Central memory CD8-positive, alpha-beta T cell (primary cell): ENCODE results near the gene KLHL29.

Source experiments
- ATAC-seq: fragments of 150-1000 bp; cut with Tn5 transposase; replicated peaks from 2 replicates; pipeline ENCODE4 v1.10.0; 2022; ENCODE audit warnings: mild to moderate bottlenecking, moderate FRiP score, moderate number of reproducible peaks; ENCODE audit not compliant: poor library complexity, severe bottlenecking; ENCODE audit errors: extremely low read depth
- DNase-seq, 2 donors: peaks; one replicate each; pipeline ENCODE4 v3.0.0; 2021; ENCODE audit warnings: low spot score in 2 of 2
- H3K27ac Mint-ChIP-seq: one replicate; pipeline ENCODE4 v1.8.0; 2022; ENCODE audit warnings: low read depth, mild to moderate bottlenecking, moderate library complexity, mixed read lengths
- H3K27me3 Mint-ChIP-seq: one replicate; pipeline ENCODE4 v1.8.0; 2022; ENCODE audit warnings: mixed read lengths
- H3K36me3 Mint-ChIP-seq: one replicate; pipeline ENCODE4 v1.8.0; 2022; ENCODE audit warnings: mild to moderate bottlenecking, moderate library complexity, mixed read lengths; ENCODE audit not compliant: insufficient read depth
- H3K4me1 Mint-ChIP-seq: one replicate; pipeline ENCODE4 v1.8.0; 2022; ENCODE audit warnings: mixed read lengths
- H3K4me3 Mint-ChIP-seq: one replicate; pipeline ENCODE4 v1.8.0; 2022; ENCODE audit warnings: mild to moderate bottlenecking, moderate library complexity, mixed read lengths
- H3K9me3 Mint-ChIP-seq: one replicate; pipeline ENCODE4 v1.8.0; 2022; ENCODE audit warnings: mixed read lengths

KLHL29 gene

DNA sequence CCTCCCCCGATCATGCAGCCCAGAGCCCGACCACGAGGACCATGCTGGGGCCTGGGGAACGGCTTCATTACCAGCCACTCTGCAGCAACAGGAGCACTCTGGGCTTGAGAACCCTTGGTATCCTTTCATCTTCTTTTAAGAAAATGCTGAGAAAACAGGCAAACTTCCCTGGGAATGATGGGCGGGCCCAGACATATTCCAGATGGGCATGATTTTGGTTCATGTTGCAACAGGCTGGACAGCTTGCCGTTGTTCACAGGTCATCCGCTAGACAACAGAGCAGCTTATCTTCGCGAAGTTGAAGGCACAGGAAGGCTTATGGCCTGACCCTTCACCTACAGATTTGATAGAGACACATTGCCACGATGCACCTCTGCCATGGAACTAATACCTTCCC, 121.0 kb downstream of the KLHL29 start:
- no peak overlapping the region for H3K27ac Mint-ChIP-seq
- no peak for DNase-seq
- peaks cover 79% of the 10 kb centered on the region for H3K27me3 Mint-ChIP-seq
- no peaks in the 10 kb centered on the region for H3K4me1 Mint-ChIP-seq
- H3K36me3 Mint-ChIP-seq: no peaks in the 10 kb centered on the region
- H3K4me3 Mint-ChIP-seq: no peak overlapping the region
- no peaks in the 10 kb centered on the region for H3K9me3 Mint-ChIP-seq
- no peak for ATAC-seq

DNA sequence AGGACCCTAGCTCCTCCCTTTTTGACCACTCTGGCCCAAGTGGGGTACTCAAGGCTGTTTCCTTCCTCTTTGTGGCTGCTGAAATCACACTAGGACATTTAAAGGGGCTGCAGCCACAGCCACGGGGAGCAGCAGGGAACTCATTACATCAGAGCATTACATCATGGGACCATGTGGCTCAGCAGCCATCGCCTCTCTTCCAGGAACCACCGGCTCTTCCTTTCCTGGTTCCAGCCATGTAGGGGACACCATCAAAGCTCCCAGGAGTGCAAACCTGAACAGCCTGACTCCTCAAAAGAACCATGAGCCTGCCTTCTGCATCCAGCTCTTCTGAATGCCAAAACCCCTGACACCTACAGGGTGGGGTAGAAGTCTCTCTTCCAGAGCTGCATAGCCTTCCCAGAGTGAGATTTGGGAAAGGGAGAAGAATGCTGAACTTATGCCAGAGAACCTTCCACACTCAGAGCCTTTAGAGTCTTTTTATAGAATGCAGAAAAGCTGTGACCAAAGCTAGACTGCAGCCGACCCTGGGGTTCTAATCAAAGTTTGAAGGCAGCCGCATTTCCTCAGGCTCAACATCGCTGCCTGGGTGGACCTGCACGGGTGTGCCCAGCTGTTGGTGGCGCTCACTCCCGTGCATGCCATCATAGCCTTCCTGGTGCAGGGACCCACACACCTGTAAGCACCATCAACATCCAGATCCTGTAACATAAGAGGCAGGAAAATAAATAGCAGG, 121.7 kb downstream of the KLHL29 start:
- H3K4me3 Mint-ChIP-seq: no peak overlapping the region
- ATAC-seq: no peak

DNA sequence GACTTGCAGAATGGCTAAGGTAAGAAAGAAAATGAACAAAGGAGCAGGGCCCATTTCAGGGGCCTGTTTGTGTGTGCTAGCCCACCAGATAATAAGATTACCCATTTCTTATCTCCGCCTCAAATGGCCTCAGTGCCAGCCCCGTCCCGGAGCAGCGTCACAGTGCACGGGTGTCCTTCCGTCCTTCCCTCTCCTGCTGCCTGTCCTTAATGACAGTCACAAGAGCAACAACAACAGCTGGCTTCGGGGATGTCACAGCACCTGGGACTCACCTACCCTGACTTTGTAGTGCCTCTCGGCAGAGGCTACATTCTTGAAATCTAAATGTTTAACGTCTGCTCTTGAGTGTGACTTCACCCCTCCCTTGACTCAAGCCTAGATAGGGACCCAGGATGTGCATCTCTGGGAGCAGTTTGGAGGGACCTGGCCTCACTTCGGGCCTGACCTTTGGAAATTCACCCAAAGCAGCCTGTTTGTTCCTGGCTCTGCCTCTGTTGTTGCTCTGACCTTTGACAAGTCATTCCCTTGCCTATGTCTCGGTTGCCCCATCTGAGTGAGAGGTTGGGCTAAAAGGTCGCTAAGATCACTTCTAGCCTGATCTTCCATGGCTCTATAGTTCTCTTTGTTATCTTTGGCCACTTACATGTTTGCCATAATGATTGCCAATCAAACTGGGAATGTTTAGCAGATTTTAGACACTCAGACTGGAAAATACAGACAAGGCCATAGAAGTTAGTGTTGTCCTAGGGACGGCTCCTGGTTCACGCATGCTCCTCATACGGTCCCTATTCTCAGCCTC, 122.5 kb downstream of the KLHL29 start:
- no peak for ATAC-seq
- Mint-ChIP-seq H3K36me3 (no peaks in the 10 kb centered on the region), H3K27ac (no peak overlapping the region), H3K4me3 (no peak overlapping the region), H3K9me3 (no peaks in the 10 kb centered on the region), H3K27me3 (peaks cover 72% of the 10 kb centered on the region), H3K4me1 (no peaks in the 10 kb centered on the region)
- DNase-seq: no peak

More for the DNA sequence above, 121.7 kb downstream of the KLHL29 start:
- no peaks in the 10 kb centered on the region for H3K36me3 Mint-ChIP-seq
- H3K4me1 Mint-ChIP-seq: no peaks in the 10 kb centered on the region
- no peak overlapping the region for H3K27ac Mint-ChIP-seq
- H3K9me3 Mint-ChIP-seq: no peaks in the 10 kb centered on the region
- DNase-seq: no peak
- H3K27me3 Mint-ChIP-seq: peaks cover 79% of the 10 kb centered on the region

GRCh38 chr2:23508066-23508390, 123.0 kb downstream of the KLHL29 start:
- no peaks in the 10 kb centered on the region for H3K9me3 Mint-ChIP-seq
- peaks cover 67% of the 10 kb centered on the region for H3K27me3 Mint-ChIP-seq
- H3K4me1 Mint-ChIP-seq: no peaks in the 10 kb centered on the region
- ATAC-seq: no peak
- no peaks in the 10 kb centered on the region for H3K36me3 Mint-ChIP-seq
- H3K27ac Mint-ChIP-seq: no peak overlapping the region
- no peak for DNase-seq
- H3K4me3 Mint-ChIP-seq: no peak overlapping the region

DNA sequence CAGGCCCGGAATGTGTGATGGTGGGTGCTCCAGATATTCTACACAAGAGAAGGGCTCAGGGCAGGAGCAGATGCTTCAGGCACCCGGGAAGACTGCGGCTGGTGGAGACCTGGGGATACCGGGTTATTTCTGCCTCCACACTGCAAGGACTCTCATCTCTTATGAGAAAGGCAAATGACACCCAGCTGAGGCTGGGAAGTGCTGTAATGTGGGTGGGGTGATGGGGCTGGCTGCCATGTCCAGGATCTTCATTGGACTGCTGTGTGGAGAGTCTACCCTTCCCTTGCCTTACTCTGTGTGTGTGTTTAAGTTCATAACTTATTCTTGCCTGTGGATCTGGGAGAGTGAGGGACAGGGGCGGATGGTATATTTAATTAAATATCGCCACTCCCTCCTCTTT, 124.1 kb downstream of the KLHL29 start:
- H3K9me3 Mint-ChIP-seq: no peaks in the 10 kb centered on the region
- no peak overlapping the region for H3K27ac Mint-ChIP-seq
- no peaks in the 10 kb centered on the region for H3K36me3 Mint-ChIP-seq
- DNase-seq (no peak), ATAC-seq (no peak)
- H3K4me3 Mint-ChIP-seq: no peak overlapping the region
- H3K4me1 Mint-ChIP-seq: no peaks in the 10 kb centered on the region
- H3K27me3 Mint-ChIP-seq: peaks cover 57% of the 10 kb centered on the region

GRCh38 chr2:23509596-23510292, 124.8 kb downstream of the KLHL29 start:
- Mint-ChIP-seq H3K27ac (no peak overlapping the region), H3K4me1 (no peaks in the 10 kb centered on the region)

GRCh38 chr2:23510471-23510870, 125.5 kb downstream of the KLHL29 start:
- Mint-ChIP-seq H3K27ac (no peak overlapping the region), H3K9me3 (no peaks in the 10 kb centered on the region), H3K4me1 (no peaks in the 10 kb centered on the region), H3K36me3 (no peaks in the 10 kb centered on the region), H3K27me3 (peaks cover 59% of the 10 kb centered on the region), H3K4me3 (no peak overlapping the region)
- DNase-seq: no peak
- no peak for ATAC-seq

More at GRCh38 chr2:23509596-23510292, 124.8 kb downstream of the KLHL29 start:
- ATAC-seq: no peak
- no peak overlapping the region for H3K4me3 Mint-ChIP-seq
- H3K36me3 Mint-ChIP-seq: no peaks in the 10 kb centered on the region
- no peaks in the 10 kb centered on the region for H3K9me3 Mint-ChIP-seq
- DNase-seq: no peak
- peaks cover 59% of the 10 kb centered on the region for H3K27me3 Mint-ChIP-seq

DNA sequence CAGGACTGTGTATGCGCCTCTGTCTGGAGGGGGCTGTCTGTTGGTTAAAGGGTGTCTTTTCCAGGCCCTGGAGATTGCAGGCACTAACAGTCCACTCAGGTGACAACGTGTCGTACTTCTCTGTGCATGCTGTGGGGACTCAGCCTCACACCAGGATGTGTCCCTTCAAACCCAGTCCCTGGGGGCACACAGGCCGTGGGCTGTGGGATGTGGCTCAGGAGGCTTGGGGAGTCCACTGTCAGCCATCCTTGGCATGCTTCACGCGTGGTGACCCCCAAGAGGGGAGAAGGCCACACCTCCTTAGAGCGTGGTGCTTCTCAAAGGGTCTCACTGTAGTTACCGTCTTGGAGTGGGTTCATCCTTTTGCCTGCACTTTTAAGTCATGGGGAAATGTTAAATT, 127.8 kb downstream of the KLHL29 start:
- Mint-ChIP-seq H3K36me3 (no peaks in the 10 kb centered on the region), H3K27ac (no peak overlapping the region), H3K9me3 (no peaks in the 10 kb centered on the region), H3K4me3 (no peak overlapping the region), H3K27me3 (peaks cover 51% of the 10 kb centered on the region), H3K4me1 (no peaks in the 10 kb centered on the region)
- ATAC-seq: no peak
- no peak for DNase-seq

GRCh38 chr2:23513245-23513871, 128.4 kb downstream of the KLHL29 start:
- Mint-ChIP-seq H3K36me3 (no peaks in the 10 kb centered on the region), H3K27me3 (peaks cover 47% of the 10 kb centered on the region), H3K9me3 (no peaks in the 10 kb centered on the region), H3K4me1 (no peaks in the 10 kb centered on the region), H3K4me3 (no peak overlapping the region), H3K27ac (no peak overlapping the region)
- no peak for DNase-seq
- ATAC-seq: no peak

DNA sequence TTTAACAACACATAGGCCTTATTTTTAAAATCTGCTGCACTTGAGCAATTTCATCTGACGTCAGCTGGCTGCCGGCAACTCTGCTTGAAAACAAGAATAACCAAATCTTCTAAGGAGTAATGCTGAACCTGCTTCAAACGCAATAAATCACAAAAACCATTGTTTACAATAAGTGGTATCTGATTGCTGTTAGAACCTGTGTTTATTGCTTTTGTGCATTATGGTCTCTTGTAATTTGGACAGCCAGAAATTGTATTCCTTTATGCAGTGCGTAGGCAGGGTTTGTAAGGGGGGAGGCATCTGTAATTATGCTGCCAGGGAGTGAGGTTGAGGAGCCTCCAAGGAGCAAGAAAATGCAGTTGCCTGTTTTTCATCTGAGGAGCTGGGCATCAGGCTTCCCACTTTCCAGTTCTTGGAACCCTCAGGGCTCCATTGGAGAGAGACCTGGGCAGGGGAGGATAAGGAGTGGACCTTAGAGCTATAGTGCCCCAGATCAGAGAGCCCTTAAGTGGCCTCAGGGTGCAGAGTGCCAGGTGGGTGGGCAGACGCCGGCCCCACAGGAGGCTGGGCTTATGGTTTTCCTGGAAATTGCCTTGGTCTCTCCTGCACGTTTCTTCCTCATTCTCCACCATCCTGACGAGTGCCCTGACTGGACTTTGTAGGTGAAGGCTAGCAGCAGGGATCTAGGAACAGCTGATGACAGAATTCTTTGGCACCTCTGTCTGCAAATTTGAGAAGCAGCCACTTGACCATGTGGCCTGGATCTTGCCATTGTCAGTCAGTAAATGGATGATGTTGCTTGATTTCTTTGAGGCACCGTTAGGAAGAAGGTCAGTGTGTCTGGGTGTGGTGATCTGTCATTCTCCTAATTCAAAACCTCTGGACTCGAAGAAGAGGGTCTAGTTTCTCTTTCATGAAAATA, 129.2 kb downstream of the KLHL29 start:
- H3K9me3 Mint-ChIP-seq: no peaks in the 10 kb centered on the region

DNA sequence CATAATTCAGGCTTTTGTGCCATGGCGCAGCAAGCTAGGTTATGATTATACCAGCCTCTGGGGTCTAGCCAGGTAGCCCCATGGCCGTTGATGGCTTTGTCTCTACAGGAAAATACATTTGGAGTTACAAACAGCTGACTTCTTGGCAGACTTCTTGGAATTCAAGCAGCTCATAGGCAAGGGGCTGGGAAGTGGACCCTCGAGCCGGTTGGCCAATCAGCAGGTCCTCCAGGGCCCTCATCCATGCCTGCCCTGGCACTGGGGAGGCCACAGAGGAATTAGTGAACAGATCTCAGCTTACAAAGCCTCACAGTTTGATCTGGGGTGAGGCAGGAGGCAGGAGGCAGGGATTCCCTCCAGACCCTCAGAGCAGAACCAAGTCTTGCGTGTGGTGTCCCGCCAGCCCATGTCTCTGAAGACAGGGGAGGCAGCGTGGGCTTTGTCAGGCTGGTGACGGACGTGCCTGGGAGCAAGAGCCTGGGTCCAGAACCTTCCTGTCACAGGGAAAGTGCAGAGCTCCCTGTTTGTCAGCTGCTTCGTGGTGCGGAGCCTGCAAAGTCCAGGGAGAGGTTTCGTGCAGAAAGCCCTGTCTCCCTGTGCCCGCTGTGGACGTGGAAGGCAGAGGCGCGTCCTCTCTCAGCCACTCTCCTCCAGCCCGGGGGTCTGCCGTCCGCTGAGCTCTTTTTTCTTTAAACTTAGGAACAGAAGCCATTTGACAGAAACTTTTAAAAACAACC, 131.7 kb downstream of the KLHL29 start:
- no peaks in the 10 kb centered on the region for H3K36me3 Mint-ChIP-seq
- no peak overlapping the region for H3K4me3 Mint-ChIP-seq
- H3K4me1 Mint-ChIP-seq: no peaks in the 10 kb centered on the region
- H3K27me3 Mint-ChIP-seq: peaks cover 36% of the 10 kb centered on the region
- DNase-seq (no peak), ATAC-seq (no peak)
- H3K9me3 Mint-ChIP-seq: no peaks in the 10 kb centered on the region
- H3K27ac Mint-ChIP-seq: no peak overlapping the region

More for the DNA sequence above, 129.2 kb downstream of the KLHL29 start:
- ATAC-seq (no peak), DNase-seq (no peak)
- Mint-ChIP-seq H3K27ac (no peak overlapping the region), H3K4me1 (no peaks in the 10 kb centered on the region), H3K27me3 (peaks cover 50% of the 10 kb centered on the region), H3K36me3 (no peaks in the 10 kb centered on the region), H3K4me3 (no peak overlapping the region)
